ENCODE measurements around the gene SNX14.

GRCh38 chr6:85469276-85470022, 124.2 kb downstream of the SNX14 start:
- TF ChIP-seq CTCF (IDR thresholded peaks at IDR 0.05) (no peak), POLR2A (IDR thresholded peaks at IDR 0.05) (no peak), POLR2AphosphoS5 (IDR thresholded peaks at IDR 0.05) (no peak)
